Measurements from ENCODE around the gene VIPR2.
"Not testable (repeated sequence)": the region's sequence is repeated elsewhere in the genome, so short reads cannot be mapped to it uniquely, and the experiment has no call there.

Gene VIPR2

GRCh38 chr7:159139202-159139601, 5.5 kb downstream of the VIPR2 start:
- no peak for DNase-seq (ENCODE audit: low spot score)

GRCh38 chr7:159138508-159138907, 6.2 kb downstream of the VIPR2 start:
- DNase-seq (ENCODE audit: low spot score): no peak

GRCh38 chr7:159137906-159138305, 6.8 kb downstream of the VIPR2 start:
- no peak for DNase-seq (ENCODE audit: low spot score)

GRCh38 chr7:159136846-159137245, 7.8 kb downstream of the VIPR2 start:
- no peak for DNase-seq (ENCODE audit: low spot score)

- DNase-seq (ENCODE audit: low spot score): no peak
These were observed 8.2 kb downstream of the VIPR2 start for GRCh38 chr7:159136442-159136841.

GRCh38 chr7:159136013-159136412, 8.7 kb downstream of the VIPR2 start:
- no peak for DNase-seq (ENCODE audit: low spot score)

GRCh38 chr7:159132670-159133443, 11.8 kb downstream of the VIPR2 start:
- DNase-seq (ENCODE audit: low spot score): not testable (repeated sequence)

- DNase-seq (ENCODE audit: low spot score): no peak
These were observed 13.8 kb downstream of the VIPR2 start for GRCh38 chr7:159130820-159131219.

GRCh38 chr7:159130199-159130775, 14.4 kb downstream of the VIPR2 start:
- no peak for DNase-seq (ENCODE audit: low spot score)

GRCh38 chr7:159128767-159129166, 15.9 kb downstream of the VIPR2 start:
- DNase-seq (ENCODE audit: low spot score): no peak

GRCh38 chr7:159127691-159128642, 16.7 kb downstream of the VIPR2 start:
- no peak for DNase-seq (ENCODE audit: low spot score)

- DNase-seq (ENCODE audit: low spot score): no peak
These were observed 18.1 kb downstream of the VIPR2 start for GRCh38 chr7:159126311-159127260.

- no peak for DNase-seq (ENCODE audit: low spot score)
These were observed 18.8 kb downstream of the VIPR2 start for GRCh38 chr7:159125955-159126270.

- DNase-seq (ENCODE audit: low spot score): no peak
These were observed 19.3 kb downstream of the VIPR2 start for GRCh38 chr7:159125104-159125954.

GRCh38 chr7:159123793-159124192, 20.9 kb downstream of the VIPR2 start:
- DNase-seq (ENCODE audit: low spot score): not testable (repeated sequence)

- not testable (repeated sequence) for DNase-seq (ENCODE audit: low spot score)
These were observed 21.4 kb downstream of the VIPR2 start for GRCh38 chr7:159123294-159123693.

- no peak for DNase-seq (ENCODE audit: low spot score)
These were observed 22.4 kb downstream of the VIPR2 start for GRCh38 chr7:159122276-159122675.

GRCh38 chr7:159121476-159121875, 23.2 kb downstream of the VIPR2 start:
- DNase-seq (ENCODE audit: low spot score): no peak

- no peak for DNase-seq (ENCODE audit: low spot score)
These were observed 23.6 kb downstream of the VIPR2 start for GRCh38 chr7:159121068-159121467.

GRCh38 chr7:159120540-159120919, 24.1 kb downstream of the VIPR2 start:
- DNase-seq (ENCODE audit: low spot score): no peak

All from hematopoietic multipotent progenitor cell treated with erythropoietin and hydrocortisone succinate and interleukin-3 and kit ligand, for 15 days (in vitro differentiated cells).